GM23338 (cell line): ENCODE results near the gene C10orf53.

Experiments used
- CTCF ChIP-seq, 2 experiments: fragments of 200-600 bp in 1 of 2; sonication (generic) in 1 of 2; conservative IDR thresholded peaks; 2 replicates each; pipeline versions ENCODE4 v1.5.1 to v1.6.1; 2016 to 2017; ENCODE audit warnings: antibody characterized with exemption in 2 of 2, low read depth in 2 of 2, mild to moderate bottlenecking in 2 of 2, moderate library complexity in 1 of 2
- EZH2 ChIP-seq: fragments of 200-600 bp; sonication (generic); IDR thresholded peaks from one replicate; pipeline ENCODE4 v1.8.0; 2017; ENCODE audit warnings: antibody characterized with exemption, mild to moderate bottlenecking, low read depth; ENCODE audit not compliant: unreplicated experiment
- JUNB ChIP-seq: IDR thresholded peaks from one replicate; pipeline ENCODE4 v1.6.1; 2016; ENCODE audit warnings: antibody characterized with exemption; ENCODE audit not compliant: unreplicated experiment
- POLR2AphosphoS5 ChIP-seq: IDR thresholded peaks from 2 replicates; pipeline ENCODE4 v1.6.1; 2016; ENCODE audit warnings: antibody characterized with exemption, low read depth
- ZNF114 ChIP-seq: fragments of 250-450 bp; sonication (Bioruptor Pico); IDR thresholded peaks from 2 replicates; pipeline ENCODE4 v1.5.0; 2020; ENCODE audit warnings: mild to moderate bottlenecking, moderate library complexity

- TF ChIP-seq CTCF (conservative IDR thresholded peaks at IDR 0.05; ENCODE audit: low read depth in 2 of 2) (no peak), POLR2AphosphoS5 (no peak), ZNF114 (CRISPR knock-in tag) (no peak), EZH2 (no peak), JUNB (no peak)
These were observed 64.1 kb downstream of the C10orf53 start for GRCh38 chr10:49743464-49744075.
